Loucy (cell line): Measurements from ENCODE around the gene EARS2.

Experiments used
- H2AFZ ChIP-seq: fragments of 200-600 bp; sonication (generic); 2 replicates; pipeline ENCODE4 v1.6.0; 2016; ENCODE audit warnings: antibody characterized with exemption, mild to moderate bottlenecking, low read length, moderate library complexity
- H3F3A ChIP-seq: fragments of 200-600 bp; 2 replicates; pipeline ENCODE4 v1.6.0; 2016; ENCODE audit warnings: antibody characterized with exemption, low read depth, mild to moderate bottlenecking
- H3K27me3 ChIP-seq: fragments of 200-600 bp; sonication (generic); 2 replicates; pipeline ENCODE4 v1.6.1; 2014; ENCODE audit warnings: low read length, mild to moderate bottlenecking; ENCODE audit not compliant: insufficient read depth, poor library complexity, severe bottlenecking
- H3K36me3 ChIP-seq: fragments of 200-600 bp; sonication (generic); 2 replicates; pipeline ENCODE4 v1.6.1; 2016; ENCODE audit warnings: low read length; ENCODE audit not compliant: insufficient read depth
- H3K4me1 ChIP-seq: fragments of 200-600 bp; sonication (generic); 2 replicates; pipeline ENCODE4 v1.5.1; 2014; ENCODE audit warnings: low read length, mild to moderate bottlenecking; ENCODE audit not compliant: insufficient read depth, poor library complexity, severe bottlenecking
- H3K4me2 ChIP-seq: fragments of 200-600 bp; sonication (generic); 2 replicates; pipeline ENCODE4 v1.6.0; 2014; ENCODE audit warnings: antibody characterized with exemption, low read length, low read depth, mild to moderate bottlenecking; ENCODE audit not compliant: poor library complexity, severe bottlenecking
- H3K4me3 ChIP-seq: fragments of 200-600 bp; sonication (generic); 2 replicates; pipeline ENCODE4 v1.5.1; 2014; ENCODE audit warnings: low read length, mild to moderate bottlenecking, mixed read lengths; ENCODE audit not compliant: poor library complexity, severe bottlenecking
- H3K79me2 ChIP-seq: fragments of 200-600 bp; sonication (generic); 2 replicates; pipeline ENCODE4 v1.6.1; 2014; ENCODE audit warnings: low read length; ENCODE audit not compliant: insufficient read depth
- H3K9ac ChIP-seq: fragments of 200-600 bp; sonication (generic); 2 replicates; pipeline ENCODE4 v1.6.0; 2014; ENCODE audit warnings: mild to moderate bottlenecking, low read depth, low read length, moderate library complexity; ENCODE audit not compliant: poor library complexity, severe bottlenecking
- H3K9me2 ChIP-seq: fragments of 200-600 bp; sonication (generic); replicated peaks from 2 replicates; pipeline ENCODE4 v1.6.1; 2016; ENCODE audit warnings: low read depth, low read length, mixed read lengths
- H3K9me3 ChIP-seq: fragments of 200-600 bp; sonication (generic); 2 replicates; pipeline ENCODE4 v1.6.1; 2014; ENCODE audit warnings: mild to moderate bottlenecking, antibody characterized with exemption, low read length, low read depth; ENCODE audit not compliant: insufficient read depth
- H4K20me1 ChIP-seq: fragments of 200-600 bp; sonication (generic); 2 replicates; pipeline ENCODE4 v1.6.0; 2014; ENCODE audit warnings: antibody characterized with exemption, low read length, mild to moderate bottlenecking; ENCODE audit not compliant: insufficient read depth, poor library complexity, severe bottlenecking
- CTCF ChIP-seq: fragments of 200-600 bp; sonication (generic); conservative IDR thresholded peaks from 2 replicates; pipeline ENCODE4 v1.5.1; 2014; ENCODE audit warnings: mild to moderate bottlenecking, antibody characterized with exemption, low read length
- EZH2phosphoT487 ChIP-seq: fragments of 200-600 bp; IDR thresholded peaks from 2 replicates; pipeline ENCODE4 v1.6.1; 2018; ENCODE audit warnings: antibody characterized with exemption, mild to moderate bottlenecking, moderate library complexity, borderline replicate concordance

EARS2 gene

GRCh38 chr16:23508589-23509440 lies 48.3 kb downstream of the EARS2 start:
- no peaks in the 10 kb centered on the region for H3F3A ChIP-seq
- H3K9ac ChIP-seq = no peak overlapping the region
- no peaks in the 10 kb centered on the region for H3K36me3 ChIP-seq
- no peaks in the 10 kb centered on the region for H4K20me1 ChIP-seq
- H3K4me2 ChIP-seq = no peak overlapping the region
- H3K79me2 ChIP-seq = no peaks in the 10 kb centered on the region
- H3K9me3 ChIP-seq = no peaks in the 10 kb centered on the region
- no peak overlapping the region for H2AFZ ChIP-seq
- H3K9me2 ChIP-seq = no peaks in the 10 kb centered on the region
- no peak overlapping the region for H3K4me3 ChIP-seq
- TF ChIP-seq CTCF (no peak), EZH2phosphoT487 (no peak)
- peaks cover 40% of the 10 kb centered on the region for H3K27me3 ChIP-seq
- H3K4me1 ChIP-seq = no peaks in the 10 kb centered on the region

- Histone ChIP-seq H4K20me1 (no peaks in the 10 kb centered on the region), H3K36me3 (no peaks in the 10 kb centered on the region), H3K9me2 (no peaks in the 10 kb centered on the region), H3K27me3 (peaks cover 23% of the 10 kb centered on the region), H3K4me1 (no peaks in the 10 kb centered on the region), H3F3A (no peaks in the 10 kb centered on the region), H3K9me3 (no peaks in the 10 kb centered on the region), H3K79me2 (no peaks in the 10 kb centered on the region), H2AFZ (no peak overlapping the region), H3K4me2 (no peak overlapping the region), H3K9ac (no peak overlapping the region), H3K4me3 (no peak overlapping the region)
- TF ChIP-seq CTCF (no peak), EZH2phosphoT487 (no peak)
These were observed 50.5 kb downstream of the EARS2 start for GRCh38 chr16:23506606-23506994.

GRCh38 chr16:23505671-23506605 lies 51.2 kb downstream of the EARS2 start:
- Histone ChIP-seq H3K79me2 (no peaks in the 10 kb centered on the region), H3K9ac (no peak overlapping the region), H3K4me1 (no peaks in the 10 kb centered on the region), H3K27me3 (peaks cover 20% of the 10 kb centered on the region), H3K9me2 (no peaks in the 10 kb centered on the region), H3K9me3 (no peaks in the 10 kb centered on the region), H3F3A (no peaks in the 10 kb centered on the region), H3K4me2 (no peak overlapping the region), H2AFZ (no peak overlapping the region), H4K20me1 (no peaks in the 10 kb centered on the region), H3K4me3 (no peak overlapping the region), H3K36me3 (no peaks in the 10 kb centered on the region)
- TF ChIP-seq CTCF (peak; percentile 26; the same call in 1 of the 2 replicates), EZH2phosphoT487 (no peak)
